GM23338 (cell line): ENCODE data around the gene OR10G7. TPM values are rescaled to one million over a fixed set of nuclear protein-coding genes. Genes with fewer than 3 reads are reported as not detected.

Experiments
- ATAC-seq: fragments of 200-7000 bp; cut with Tn5 transposase; 3 replicates; pipeline ENCODE4 v1.9.1; 2020
- DNase-seq: peaks from one replicate; pipeline ENCODE4 v3.0.0-alpha.2; 2015; ENCODE audit warnings: low spot score
- H2AFZ ChIP-seq: fragments of 200-600 bp; sonication (generic); 2 replicates; pipeline ENCODE4 v1.8.0; 2016; ENCODE audit warnings: antibody characterized with exemption, mild to moderate bottlenecking, moderate library complexity
- H3F3A ChIP-seq: fragments of 200-600 bp; sonication (generic); replicated peaks from 2 replicates; pipeline ENCODE4 v1.8.0; 2017; ENCODE audit warnings: antibody characterized with exemption, mixed run types, low read depth
- H3K27ac ChIP-seq: fragments of 200-600 bp; sonication (generic); 2 replicates; pipeline ENCODE4 v1.6.1; 2016; ENCODE audit warnings: low read depth
- H3K27me3 ChIP-seq: fragments of 200-600 bp; sonication (generic); 2 replicates; pipeline ENCODE4 v1.8.0; 2016; ENCODE audit warnings: mild to moderate bottlenecking, mixed run types, moderate library complexity; ENCODE audit not compliant: insufficient read depth
- H3K36me3 ChIP-seq: fragments of 200-600 bp; sonication (generic); 2 replicates; pipeline ENCODE4 v1.8.0; 2016; ENCODE audit warnings: mild to moderate bottlenecking; ENCODE audit not compliant: insufficient read depth
- H3K4me1 ChIP-seq: fragments of 200-600 bp; sonication (generic); 2 replicates; pipeline ENCODE4 v1.8.0; 2016; ENCODE audit warnings: mild to moderate bottlenecking, moderate library complexity; ENCODE audit not compliant: insufficient read depth
- H3K4me2 ChIP-seq: fragments of 200-600 bp; sonication (generic); 2 replicates; pipeline ENCODE4 v1.7.1; 2017; ENCODE audit warnings: mixed run types
- H3K4me3 ChIP-seq: fragments of 200-600 bp; sonication (generic); 2 replicates; pipeline ENCODE4 v1.6.1; 2016; ENCODE audit warnings: mixed run types
- H3K79me2 ChIP-seq: fragments of 200-600 bp; sonication (generic); replicated peaks from 2 replicates; pipeline ENCODE4 v1.8.0; 2017; ENCODE audit warnings: mild to moderate bottlenecking; ENCODE audit not compliant: insufficient read depth
- H3K9me2 ChIP-seq: fragments of 200-600 bp; sonication (generic); 2 replicates; pipeline ENCODE4 v1.8.0; 2017; ENCODE audit not compliant: insufficient read depth
- H4K20me1 ChIP-seq: fragments of 200-600 bp; sonication (generic); replicated peaks from 2 replicates; pipeline ENCODE4 v1.8.0; 2017; ENCODE audit warnings: mild to moderate bottlenecking; ENCODE audit not compliant: insufficient read depth
- H3K27ac Mint-ChIP-seq: 2 replicates; pipeline ENCODE4 v1.8.0; 2020; ENCODE audit warnings: inconsistent platforms, mild to moderate bottlenecking, moderate library complexity, mixed read lengths
- H3K27me3 Mint-ChIP-seq: 3 replicates; pipeline ENCODE4 v1.8.0; 2022; ENCODE audit warnings: low read depth, mild to moderate bottlenecking, moderate library complexity, mixed read lengths, inconsistent platforms; ENCODE audit not compliant: insufficient read depth, poor library complexity
- H3K36me3 Mint-ChIP-seq: 3 replicates; pipeline ENCODE4 v1.8.0; 2021; ENCODE audit warnings: low read depth, mild to moderate bottlenecking, inconsistent platforms, moderate library complexity, mixed read lengths
- H3K4me1 Mint-ChIP-seq: 3 replicates; pipeline ENCODE4 v1.8.0; 2020; ENCODE audit warnings: mild to moderate bottlenecking, inconsistent platforms, mixed read lengths
- H3K4me3 Mint-ChIP-seq: 3 replicates; pipeline ENCODE4 v1.8.0; 2021; ENCODE audit warnings: moderate library complexity, mild to moderate bottlenecking, inconsistent platforms, mixed read lengths
- H3K9me3 Mint-ChIP-seq: 3 replicates; pipeline ENCODE4 v1.8.0; 2020; ENCODE audit warnings: moderate library complexity, mild to moderate bottlenecking, inconsistent platforms, mixed read lengths
- CREB1 ChIP-seq: fragments of 250-450 bp; sonication (Bioruptor Pico); IDR thresholded peaks from 2 replicates; pipeline ENCODE4 v1.5.0; 2020; ENCODE audit warnings: low read depth, mild to moderate bottlenecking, moderate library complexity
- ETS1 ChIP-seq: IDR thresholded peaks from 2 replicates; pipeline ENCODE4 v1.6.1; 2016; ENCODE audit warnings: antibody characterized with exemption
- EZH2 ChIP-seq: fragments of 200-600 bp; sonication (generic); IDR thresholded peaks from one replicate; pipeline ENCODE4 v1.8.0; 2017; ENCODE audit warnings: antibody characterized with exemption, mild to moderate bottlenecking, low read depth; ENCODE audit not compliant: unreplicated experiment
- EZH2phosphoT487 ChIP-seq: fragments of 200-600 bp; sonication (generic); IDR thresholded peaks from one replicate; pipeline ENCODE4 v1.8.1; 2018; ENCODE audit warnings: antibody characterized with exemption; ENCODE audit not compliant: unreplicated experiment
- JUNB ChIP-seq: IDR thresholded peaks from one replicate; pipeline ENCODE4 v1.6.1; 2016; ENCODE audit warnings: antibody characterized with exemption; ENCODE audit not compliant: unreplicated experiment
- NANOG ChIP-seq: IDR thresholded peaks from 2 replicates; pipeline ENCODE4 v1.6.1; 2016; ENCODE audit warnings: antibody characterized with exemption, borderline replicate concordance
- POLR2AphosphoS5 ChIP-seq: IDR thresholded peaks from 2 replicates; pipeline ENCODE4 v1.6.1; 2016; ENCODE audit warnings: antibody characterized with exemption, low read depth
- STAT1 ChIP-seq: IDR thresholded peaks from one replicate; pipeline ENCODE4 v1.6.1; 2016; ENCODE audit warnings: antibody characterized with exemption; ENCODE audit not compliant: unreplicated experiment
- ZNF114 ChIP-seq: fragments of 250-450 bp; sonication (Bioruptor Pico); IDR thresholded peaks from 2 replicates; pipeline ENCODE4 v1.5.0; 2020; ENCODE audit warnings: mild to moderate bottlenecking, moderate library complexity
- ZNF331 ChIP-seq: fragments of 250-450 bp; sonication (Bioruptor Pico); IDR thresholded peaks from 2 replicates; pipeline ENCODE4 v1.5.0; 2020; ENCODE audit warnings: low read depth, mild to moderate bottlenecking, moderate library complexity
- polyA plus RNA-seq: library from polyadenylated mRNA; unstranded; fragments of >200 nt; fragmentation: Nextera tagmentation; extraction: Ambion mirVana; gene quantifications from 2 replicates; pipeline ENCODE4 v1.2.1, GENCODE V29; 2016
- total RNA-seq: library from RNA; depleted of rRNA; stranded (reverse); fragments of >200 nt; shearing (Covaris generic); gene quantifications from 2 replicates; pipeline ENCODE4 v1.2.3, GENCODE V29; 2014
- TF ChIP-seq, protein P1 (sequence below), 2 experiments: fragments of 200-600 bp in 1 of 2; sonication (generic) in 1 of 2; conservative IDR thresholded peaks; 2 replicates each; pipeline versions ENCODE4 v1.5.1 to v1.6.1; 2016 to 2017; ENCODE audit warnings: antibody characterized with exemption in 2 of 2, low read depth in 2 of 2, mild to moderate bottlenecking in 2 of 2, moderate library complexity in 1 of 2
- TF ChIP-seq, protein P2 (sequence below): IDR thresholded peaks from one replicate; pipeline ENCODE4 v1.6.1; 2018; ENCODE audit warnings: antibody characterized with exemption; ENCODE audit not compliant: unreplicated experiment
- TF ChIP-seq, protein P3 (sequence below): fragments of 250-450 bp; sonication (Bioruptor Pico); IDR thresholded peaks from 2 replicates; pipeline ENCODE4 v1.5.0; 2020; ENCODE audit warnings: mild to moderate bottlenecking, moderate library complexity

The OR10G7 gene
- total and polyA plus RNA-seq, 2 experiments from 2014 or later = not detected

DNA sequence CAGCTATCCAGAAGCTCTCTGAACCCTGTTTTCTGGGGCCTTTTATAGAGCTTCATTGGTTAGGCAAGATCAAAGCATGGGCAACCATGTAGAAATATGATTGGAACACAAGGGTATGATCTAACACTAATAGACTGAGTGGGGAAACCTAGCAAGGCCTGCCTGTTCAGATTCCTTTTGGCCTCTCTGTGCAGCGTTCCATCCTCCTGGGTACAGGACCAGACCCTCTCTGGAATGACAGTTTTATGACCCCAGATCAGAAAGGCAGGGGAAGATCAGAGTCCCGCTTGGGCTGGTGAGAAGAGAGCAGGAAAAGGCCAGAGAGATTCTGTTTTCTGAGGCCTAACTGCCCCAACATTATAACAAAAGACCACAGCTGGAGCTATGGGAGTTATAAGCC is 37.5 kb upstream of the OR10G7 start:
- ATAC-seq (no peak), DNase-seq (no peak)
- Histone ChIP-seq H3K27me3 (no peaks in the 10 kb centered on the region), H3K27ac (no peak overlapping the region), H3K9me2 (no peaks in the 10 kb centered on the region), H4K20me1 (no peaks in the 10 kb centered on the region; the same call in 1 of the 2 replicates), H3K36me3 (no peaks in the 10 kb centered on the region), H3F3A (no peaks in the 10 kb centered on the region), H3K79me2 (no peaks in the 10 kb centered on the region), H3K4me1 (peaks cover 5% of the 10 kb centered on the region; the same call in 1 of the 2 replicates), H2AFZ (no peak overlapping the region), H3K4me2 (no peak overlapping the region), H3K4me3 (no peak overlapping the region)
- H3K4me1 Mint-ChIP-seq = peaks cover 2% of the 10 kb centered on the region
- H3K4me3 Mint-ChIP-seq = no peak overlapping the region
- no peaks in the 10 kb centered on the region for H3K36me3 Mint-ChIP-seq
- no peak overlapping the region for H3K27ac Mint-ChIP-seq
- TF ChIP-seq JUNB (no peak), ETS1 (no peak), NANOG (no peak), CREB1 (CRISPR knock-in tag) (no peak), EZH2phosphoT487 (no peak), EZH2 (no peak), ZNF331 (CRISPR knock-in tag) (no peak), STAT1 (no peak), ZNF114 (no peak), POLR2AphosphoS5 (no peak)
- TF ChIP-seq, protein P1, sequence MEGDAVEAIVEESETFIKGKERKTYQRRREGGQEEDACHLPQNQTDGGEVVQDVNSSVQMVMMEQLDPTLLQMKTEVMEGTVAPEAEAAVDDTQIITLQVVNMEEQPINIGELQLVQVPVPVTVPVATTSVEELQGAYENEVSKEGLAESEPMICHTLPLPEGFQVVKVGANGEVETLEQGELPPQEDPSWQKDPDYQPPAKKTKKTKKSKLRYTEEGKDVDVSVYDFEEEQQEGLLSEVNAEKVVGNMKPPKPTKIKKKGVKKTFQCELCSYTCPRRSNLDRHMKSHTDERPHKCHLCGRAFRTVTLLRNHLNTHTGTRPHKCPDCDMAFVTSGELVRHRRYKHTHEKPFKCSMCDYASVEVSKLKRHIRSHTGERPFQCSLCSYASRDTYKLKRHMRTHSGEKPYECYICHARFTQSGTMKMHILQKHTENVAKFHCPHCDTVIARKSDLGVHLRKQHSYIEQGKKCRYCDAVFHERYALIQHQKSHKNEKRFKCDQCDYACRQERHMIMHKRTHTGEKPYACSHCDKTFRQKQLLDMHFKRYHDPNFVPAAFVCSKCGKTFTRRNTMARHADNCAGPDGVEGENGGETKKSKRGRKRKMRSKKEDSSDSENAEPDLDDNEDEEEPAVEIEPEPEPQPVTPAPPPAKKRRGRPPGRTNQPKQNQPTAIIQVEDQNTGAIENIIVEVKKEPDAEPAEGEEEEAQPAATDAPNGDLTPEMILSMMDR (conservative IDR thresholded peaks at IDR 0.05; ENCODE audit: low read depth in 2 of 2) = no peak
- TF ChIP-seq, protein P2, sequence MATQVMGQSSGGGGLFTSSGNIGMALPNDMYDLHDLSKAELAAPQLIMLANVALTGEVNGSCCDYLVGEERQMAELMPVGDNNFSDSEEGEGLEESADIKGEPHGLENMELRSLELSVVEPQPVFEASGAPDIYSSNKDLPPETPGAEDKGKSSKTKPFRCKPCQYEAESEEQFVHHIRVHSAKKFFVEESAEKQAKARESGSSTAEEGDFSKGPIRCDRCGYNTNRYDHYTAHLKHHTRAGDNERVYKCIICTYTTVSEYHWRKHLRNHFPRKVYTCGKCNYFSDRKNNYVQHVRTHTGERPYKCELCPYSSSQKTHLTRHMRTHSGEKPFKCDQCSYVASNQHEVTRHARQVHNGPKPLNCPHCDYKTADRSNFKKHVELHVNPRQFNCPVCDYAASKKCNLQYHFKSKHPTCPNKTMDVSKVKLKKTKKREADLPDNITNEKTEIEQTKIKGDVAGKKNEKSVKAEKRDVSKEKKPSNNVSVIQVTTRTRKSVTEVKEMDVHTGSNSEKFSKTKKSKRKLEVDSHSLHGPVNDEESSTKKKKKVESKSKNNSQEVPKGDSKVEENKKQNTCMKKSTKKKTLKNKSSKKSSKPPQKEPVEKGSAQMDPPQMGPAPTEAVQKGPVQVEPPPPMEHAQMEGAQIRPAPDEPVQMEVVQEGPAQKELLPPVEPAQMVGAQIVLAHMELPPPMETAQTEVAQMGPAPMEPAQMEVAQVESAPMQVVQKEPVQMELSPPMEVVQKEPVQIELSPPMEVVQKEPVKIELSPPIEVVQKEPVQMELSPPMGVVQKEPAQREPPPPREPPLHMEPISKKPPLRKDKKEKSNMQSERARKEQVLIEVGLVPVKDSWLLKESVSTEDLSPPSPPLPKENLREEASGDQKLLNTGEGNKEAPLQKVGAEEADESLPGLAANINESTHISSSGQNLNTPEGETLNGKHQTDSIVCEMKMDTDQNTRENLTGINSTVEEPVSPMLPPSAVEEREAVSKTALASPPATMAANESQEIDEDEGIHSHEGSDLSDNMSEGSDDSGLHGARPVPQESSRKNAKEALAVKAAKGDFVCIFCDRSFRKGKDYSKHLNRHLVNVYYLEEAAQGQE = no peak
- TF ChIP-seq, protein P3, sequence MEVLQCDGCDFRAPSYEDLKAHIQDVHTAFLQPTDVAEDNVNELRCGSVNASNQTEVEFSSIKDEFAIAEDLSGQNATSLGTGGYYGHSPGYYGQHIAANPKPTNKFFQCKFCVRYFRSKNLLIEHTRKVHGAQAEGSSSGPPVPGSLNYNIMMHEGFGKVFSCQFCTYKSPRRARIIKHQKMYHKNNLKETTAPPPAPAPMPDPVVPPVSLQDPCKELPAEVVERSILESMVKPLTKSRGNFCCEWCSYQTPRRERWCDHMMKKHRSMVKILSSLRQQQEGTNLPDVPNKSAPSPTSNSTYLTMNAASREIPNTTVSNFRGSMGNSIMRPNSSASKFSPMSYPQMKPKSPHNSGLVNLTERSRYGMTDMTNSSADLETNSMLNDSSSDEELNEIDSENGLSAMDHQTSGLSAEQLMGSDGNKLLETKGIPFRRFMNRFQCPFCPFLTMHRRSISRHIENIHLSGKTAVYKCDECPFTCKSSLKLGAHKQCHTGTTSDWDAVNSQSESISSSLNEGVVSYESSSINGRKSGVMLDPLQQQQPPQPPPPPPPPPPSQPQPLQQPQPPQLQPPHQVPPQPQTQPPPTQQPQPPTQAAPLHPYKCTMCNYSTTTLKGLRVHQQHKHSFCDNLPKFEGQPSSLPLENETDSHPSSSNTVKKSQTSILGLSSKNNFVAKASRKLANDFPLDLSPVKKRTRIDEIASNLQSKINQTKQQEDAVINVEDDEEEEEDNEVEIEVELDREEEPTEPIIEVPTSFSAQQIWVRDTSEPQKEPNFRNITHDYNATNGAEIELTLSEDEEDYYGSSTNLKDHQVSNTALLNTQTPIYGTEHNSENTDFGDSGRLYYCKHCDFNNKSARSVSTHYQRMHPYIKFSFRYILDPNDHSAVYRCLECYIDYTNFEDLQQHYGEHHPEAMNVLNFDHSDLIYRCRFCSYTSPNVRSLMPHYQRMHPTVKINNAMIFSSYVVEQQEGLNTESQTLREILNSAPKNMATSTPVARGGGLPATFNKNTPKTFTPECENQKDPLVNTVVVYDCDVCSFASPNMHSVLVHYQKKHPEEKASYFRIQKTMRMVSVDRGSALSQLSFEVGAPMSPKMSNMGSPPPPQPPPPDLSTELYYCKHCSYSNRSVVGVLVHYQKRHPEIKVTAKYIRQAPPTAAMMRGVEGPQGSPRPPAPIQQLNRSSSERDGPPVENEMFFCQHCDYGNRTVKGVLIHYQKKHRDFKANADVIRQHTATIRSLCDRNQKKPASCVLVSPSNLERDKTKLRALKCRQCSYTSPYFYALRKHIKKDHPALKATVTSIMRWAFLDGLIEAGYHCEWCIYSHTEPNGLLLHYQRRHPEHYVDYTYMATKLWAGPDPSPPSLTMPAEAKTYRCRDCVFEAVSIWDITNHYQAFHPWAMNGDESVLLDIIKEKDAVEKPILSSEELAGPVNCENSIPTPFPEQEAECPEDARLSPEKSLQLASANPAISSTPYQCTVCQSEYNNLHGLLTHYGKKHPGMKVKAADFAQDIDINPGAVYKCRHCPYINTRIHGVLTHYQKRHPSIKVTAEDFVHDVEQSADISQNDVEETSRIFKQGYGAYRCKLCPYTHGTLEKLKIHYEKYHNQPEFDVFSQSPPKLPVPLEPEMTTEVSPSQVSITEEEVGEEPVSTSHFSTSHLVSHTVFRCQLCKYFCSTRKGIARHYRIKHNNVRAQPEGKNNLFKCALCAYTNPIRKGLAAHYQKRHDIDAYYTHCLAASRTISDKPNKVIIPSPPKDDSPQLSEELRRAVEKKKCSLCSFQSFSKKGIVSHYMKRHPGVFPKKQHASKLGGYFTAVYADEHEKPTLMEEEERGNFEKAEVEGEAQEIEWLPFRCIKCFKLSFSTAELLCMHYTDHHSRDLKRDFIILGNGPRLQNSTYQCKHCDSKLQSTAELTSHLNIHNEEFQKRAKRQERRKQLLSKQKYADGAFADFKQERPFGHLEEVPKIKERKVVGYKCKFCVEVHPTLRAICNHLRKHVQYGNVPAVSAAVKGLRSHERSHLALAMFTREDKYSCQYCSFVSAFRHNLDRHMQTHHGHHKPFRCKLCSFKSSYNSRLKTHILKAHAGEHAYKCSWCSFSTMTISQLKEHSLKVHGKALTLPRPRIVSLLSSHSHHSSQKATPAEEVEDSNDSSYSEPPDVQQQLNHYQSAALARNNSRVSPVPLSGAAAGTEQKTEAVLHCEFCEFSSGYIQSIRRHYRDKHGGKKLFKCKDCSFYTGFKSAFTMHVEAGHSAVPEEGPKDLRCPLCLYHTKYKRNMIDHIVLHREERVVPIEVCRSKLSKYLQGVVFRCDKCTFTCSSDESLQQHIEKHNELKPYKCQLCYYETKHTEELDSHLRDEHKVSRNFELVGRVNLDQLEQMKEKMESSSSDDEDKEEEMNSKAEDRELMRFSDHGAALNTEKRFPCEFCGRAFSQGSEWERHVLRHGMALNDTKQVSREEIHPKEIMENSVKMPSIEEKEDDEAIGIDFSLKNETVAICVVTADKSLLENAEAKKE (CRISPR knock-in tag) = no peak
- peaks cover 2% of the 10 kb centered on the region for H3K27me3 Mint-ChIP-seq
- H3K9me3 Mint-ChIP-seq = no peaks in the 10 kb centered on the region
